ENCODE results near the gene TSNAXIP1.

Gene TSNAXIP1

DNA sequence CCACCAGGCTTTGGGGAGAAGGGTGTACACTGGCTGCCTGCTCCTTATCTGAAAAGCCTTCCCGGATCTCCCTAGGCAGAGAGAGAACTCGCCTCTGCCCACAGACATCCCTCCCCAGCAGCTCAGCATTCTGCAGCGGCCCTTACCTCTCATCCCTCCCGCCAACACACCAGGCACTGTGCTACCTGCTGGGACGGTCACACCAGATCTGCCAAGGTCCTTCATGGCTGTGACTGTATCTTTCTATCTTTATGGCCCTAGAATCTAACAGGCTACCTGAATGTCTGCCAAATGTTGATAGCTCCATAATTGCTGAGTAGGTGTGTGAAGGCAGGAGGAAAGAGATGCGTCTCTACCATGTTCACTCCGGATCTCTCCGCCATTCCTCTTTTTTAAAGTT lies 7.9 kb downstream of the TSNAXIP1 start:
- no peak for TF ChIP-seq CTCF (IDR thresholded peaks at IDR 0.05; ENCODE audit: low read depth, low read length)
- DNase-seq = no peak

GRCh38 chr16:67820608-67821259 lies 14.0 kb downstream of the TSNAXIP1 start:
- no peaks in the 10 kb centered on the region for H3K27me3 ChIP-seq (ENCODE audit: insufficient read depth, low read depth, severe bottlenecking)
- H3K9me3 ChIP-seq (ENCODE audit: severe bottlenecking) = no peaks in the 10 kb centered on the region
- H3K36me3 ChIP-seq = no peaks in the 10 kb centered on the region
- H3K4me3 ChIP-seq (ENCODE audit: low read depth, low read length) = no peak overlapping the region
- no peak for TF ChIP-seq CTCF (IDR thresholded peaks at IDR 0.05; ENCODE audit: low read depth, low read length)
- no peak overlapping the region for H3K27ac ChIP-seq
- DNase-seq = no peak

More for the DNA sequence above, 7.9 kb downstream of the TSNAXIP1 start:
- Histone ChIP-seq H3K27me3 (ENCODE audit: insufficient read depth, low read depth, severe bottlenecking) (no peaks in the 10 kb centered on the region), H3K4me3 (ENCODE audit: low read depth, low read length) (no peak overlapping the region), H3K27ac (no peak overlapping the region), H3K9me3 (ENCODE audit: severe bottlenecking) (no peaks in the 10 kb centered on the region), H3K36me3 (no peaks in the 10 kb centered on the region)

GRCh38 chr16:67822511-67822910 lies 15.8 kb downstream of the TSNAXIP1 start:
- peaks cover 9% of the 10 kb centered on the region; the same call in 1 of the 2 replicates for H3K36me3 ChIP-seq
- H3K4me3 ChIP-seq (ENCODE audit: low read depth, low read length) = no peak overlapping the region
- H3K27me3 ChIP-seq (ENCODE audit: insufficient read depth, low read depth, severe bottlenecking) = no peaks in the 10 kb centered on the region
- H3K9me3 ChIP-seq (ENCODE audit: severe bottlenecking) = no peaks in the 10 kb centered on the region
- H3K27ac ChIP-seq = no peak overlapping the region
- DNase-seq = no peak
- TF ChIP-seq CTCF (IDR thresholded peaks at IDR 0.05; ENCODE audit: low read depth, low read length) = no peak

- Histone ChIP-seq H3K27ac (no peak overlapping the region), H3K4me3 (ENCODE audit: low read depth, low read length) (no peak overlapping the region), H3K27me3 (ENCODE audit: insufficient read depth, low read depth, severe bottlenecking) (no peaks in the 10 kb centered on the region), H3K9me3 (ENCODE audit: severe bottlenecking) (no peaks in the 10 kb centered on the region), H3K36me3 (peaks cover 33% of the 10 kb centered on the region)
- no peak for DNase-seq
- no peak for TF ChIP-seq CTCF (IDR thresholded peaks at IDR 0.05; ENCODE audit: low read depth, low read length)
These were observed 18.4 kb downstream of the TSNAXIP1 start for GRCh38 chr16:67825119-67825518.

DNA sequence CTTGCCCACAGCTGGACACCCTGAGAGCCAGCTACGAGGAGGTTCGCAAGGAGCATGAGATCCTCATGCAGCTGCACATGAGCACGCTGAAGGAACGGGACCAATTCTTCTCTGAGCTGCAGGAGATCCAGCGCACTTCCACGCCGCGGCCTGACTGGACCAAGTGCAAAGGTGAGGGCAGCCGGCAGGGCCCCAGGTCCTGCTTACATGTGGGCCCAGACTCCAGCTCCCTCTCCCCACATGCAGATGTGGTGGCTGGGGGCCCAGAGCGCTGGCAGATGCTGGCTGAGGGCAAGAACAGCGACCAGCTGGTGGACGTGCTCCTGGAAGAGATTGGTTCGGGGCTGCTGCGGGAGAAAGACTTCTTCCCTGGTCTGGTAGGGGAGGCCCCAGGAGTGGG lies 19.2 kb downstream of the TSNAXIP1 start:
- no peak for DNase-seq
- Histone ChIP-seq H3K27ac (no peak overlapping the region), H3K36me3 (peaks cover 41% of the 10 kb centered on the region), H3K4me3 (ENCODE audit: low read depth, low read length) (no peak overlapping the region), H3K9me3 (ENCODE audit: severe bottlenecking) (no peaks in the 10 kb centered on the region), H3K27me3 (ENCODE audit: insufficient read depth, low read depth, severe bottlenecking) (no peaks in the 10 kb centered on the region)
- TF ChIP-seq CTCF (IDR thresholded peaks at IDR 0.05; ENCODE audit: low read depth, low read length) = no peak

DNA sequence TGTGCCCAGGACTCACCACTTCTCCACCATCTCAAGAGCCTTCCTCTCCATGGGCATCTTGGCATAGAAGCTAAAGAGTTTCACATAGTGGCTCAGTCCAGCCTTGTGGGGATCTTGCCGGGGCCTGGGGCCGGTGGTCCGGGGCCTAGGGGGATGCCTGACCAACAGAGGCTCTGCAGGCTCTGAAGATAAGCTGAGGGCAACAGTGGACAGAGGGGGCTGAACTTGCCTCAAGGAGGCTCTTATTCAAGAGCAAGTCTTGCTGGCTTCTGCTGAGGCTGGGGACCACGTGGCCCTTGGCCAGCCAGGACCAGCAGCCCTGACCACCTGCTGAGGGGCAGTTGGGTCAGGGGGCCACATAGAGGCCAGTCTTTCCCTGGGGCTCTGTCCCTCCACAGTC lies 22.0 kb downstream of the TSNAXIP1 start:
- Histone ChIP-seq H3K9me3 (ENCODE audit: severe bottlenecking) (no peaks in the 10 kb centered on the region), H3K27me3 (ENCODE audit: insufficient read depth, low read depth, severe bottlenecking) (no peaks in the 10 kb centered on the region), H3K27ac (no peak overlapping the region), H3K4me3 (ENCODE audit: low read depth, low read length) (no peak overlapping the region), H3K36me3 (peaks cover 55% of the 10 kb centered on the region)
- no peak for DNase-seq
- TF ChIP-seq CTCF (IDR thresholded peaks at IDR 0.05; ENCODE audit: low read depth, low read length) = no peak

Measured in WERI-Rb-1 (cell line).